GM18517 (cell line): ENCODE results near the gene ETNPPL.

Experiments used
- ATAC-seq: cut with Tn5 transposase; IDR thresholded peaks from one replicate; pipeline ENCODE4 v1.9.1; 2021; ENCODE audit warnings: mild to moderate bottlenecking, moderate library complexity; ENCODE audit not compliant: unreplicated experiment

Gene ETNPPL

DNA sequence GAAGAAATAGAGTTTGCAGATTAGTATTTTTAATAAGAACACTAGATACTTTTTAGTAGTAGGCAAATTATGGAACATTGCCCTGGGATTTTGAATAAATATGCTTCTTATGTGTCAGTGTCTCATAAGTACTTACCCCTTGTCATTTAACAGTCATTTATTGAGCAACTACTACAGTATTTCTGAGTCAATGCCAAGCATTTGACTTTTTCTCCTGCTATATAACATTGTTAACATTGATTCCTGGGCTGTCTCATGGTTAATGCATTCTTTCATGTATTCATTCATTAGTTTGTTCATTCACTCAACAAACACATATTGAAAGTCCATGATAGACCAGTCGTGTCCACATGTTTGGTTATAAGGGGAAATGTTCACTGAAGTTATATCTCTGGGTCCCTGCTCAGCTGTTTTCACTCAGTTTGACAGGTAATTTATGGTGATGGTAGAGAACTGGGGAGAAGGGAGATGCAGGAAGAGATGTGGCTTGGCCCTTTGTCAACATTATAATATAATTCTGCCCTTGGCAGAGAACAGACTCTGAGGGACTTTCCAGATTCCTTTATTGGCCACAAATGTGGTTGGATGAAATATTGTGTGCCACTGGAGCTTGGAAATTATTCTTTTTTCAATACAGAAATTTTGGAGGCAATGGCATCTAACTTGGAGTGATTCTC lies 62.6 kb downstream of the ETNPPL start:
- ATAC-seq: no peak

DNA sequence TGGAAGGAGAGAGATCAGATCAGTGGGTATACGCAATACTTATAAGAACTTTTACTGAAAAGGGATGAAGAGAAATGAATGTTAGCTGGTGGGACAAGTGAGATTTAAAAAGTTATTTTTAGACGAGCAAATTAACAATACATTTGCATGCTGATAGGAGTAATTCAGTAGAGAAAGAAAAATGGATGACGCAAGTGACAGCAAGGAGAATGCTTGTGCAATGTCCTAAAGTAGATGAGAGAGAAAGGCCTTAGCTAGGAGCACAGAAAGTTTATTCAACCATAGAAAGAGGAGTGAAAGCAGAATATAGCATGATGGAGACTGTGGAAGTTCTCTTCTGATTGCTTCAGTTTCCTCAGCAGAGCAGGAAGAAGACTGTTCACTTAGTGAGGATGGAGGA lies 66.7 kb downstream of the ETNPPL start:
- ATAC-seq: no peak

DNA sequence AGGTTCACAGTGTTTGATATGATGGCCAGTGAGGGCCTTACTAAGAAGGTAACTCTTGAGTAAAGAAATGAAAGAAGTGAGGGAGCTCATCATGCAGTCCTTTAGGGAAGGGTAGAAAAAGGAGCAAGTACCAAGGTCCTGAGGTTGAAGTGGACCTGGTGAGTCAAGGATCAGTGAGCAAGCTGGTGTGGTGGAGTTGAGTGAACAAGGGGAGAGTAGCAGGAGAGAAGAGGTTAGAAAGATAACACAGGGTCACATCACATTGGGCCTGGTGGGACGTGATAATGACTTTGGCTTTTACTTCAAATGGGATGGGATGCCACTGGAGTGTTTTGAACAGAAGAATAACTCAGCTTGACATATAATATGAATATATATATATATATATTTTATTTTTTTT lies 67.8 kb downstream of the ETNPPL start:
- no peak for ATAC-seq

DNA sequence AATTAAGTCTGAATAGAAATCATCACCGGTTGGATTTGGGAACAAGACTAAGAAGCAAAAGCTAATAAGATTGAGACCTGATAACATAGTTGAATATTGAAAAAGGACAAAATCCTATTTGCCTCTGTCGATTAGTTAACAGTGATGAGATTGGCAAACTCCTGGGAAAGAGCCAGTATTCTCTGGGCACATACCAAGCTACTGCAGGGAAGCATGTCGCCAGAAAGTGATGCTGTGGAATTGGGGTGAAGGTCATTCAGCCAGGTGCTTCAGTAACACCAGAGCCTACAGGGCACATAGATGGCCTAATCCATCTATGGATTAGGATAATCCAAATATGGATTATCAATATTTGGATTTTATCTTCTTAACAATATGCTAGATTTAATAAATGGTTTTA lies 68.4 kb downstream of the ETNPPL start:
- no peak for ATAC-seq

DNA sequence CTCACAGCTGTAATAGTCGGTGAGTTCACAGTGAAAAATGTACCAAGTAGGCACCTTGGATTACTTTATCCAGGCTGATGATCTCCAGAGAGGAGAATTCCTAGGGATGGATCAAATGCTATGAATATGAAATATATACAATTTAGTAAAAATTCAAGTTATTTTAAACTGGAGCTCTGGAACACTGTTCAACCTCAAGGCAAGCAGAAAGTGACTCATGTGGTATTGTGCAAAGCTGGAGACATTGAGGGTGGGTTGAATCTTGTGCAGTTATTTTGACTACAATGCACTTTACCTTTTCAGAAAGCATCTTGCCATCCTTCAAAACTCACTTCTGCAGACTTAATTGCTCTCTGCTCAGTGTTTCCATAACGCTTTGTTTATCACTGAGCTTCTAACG lies 69.0 kb downstream of the ETNPPL start:
- ATAC-seq: no peak

DNA sequence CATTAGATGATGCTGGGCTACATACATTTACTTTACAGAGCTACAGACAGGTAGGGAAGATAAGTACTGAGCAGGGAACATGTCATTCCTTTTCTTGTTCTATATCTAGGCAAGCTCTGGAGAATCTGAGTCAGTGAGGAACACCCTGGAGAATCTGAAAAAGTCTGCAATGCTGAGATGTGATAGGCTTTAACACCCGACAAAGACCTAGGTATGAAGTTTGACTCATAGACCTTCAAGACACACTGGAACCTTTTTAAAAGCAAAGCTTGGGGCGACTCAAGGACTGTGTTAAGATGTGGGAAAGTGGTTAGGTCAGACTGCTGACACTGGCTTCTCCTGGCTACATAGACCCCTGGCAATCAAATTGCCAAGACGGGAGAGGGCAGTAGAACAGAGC lies 69.6 kb downstream of the ETNPPL start:
- ATAC-seq: no peak
